Activated T-cell treated with anti-CD3 and anti-CD28 coated beads, Interleukin-2, amount 50 U/mL, for 1 hour (primary cell): Measurements from ENCODE around the gene BLM.
"Not testable (repeated sequence)": the region's sequence is repeated elsewhere in the genome, so short reads cannot be mapped to it uniquely, and the experiment has no call there.

Experiments
- DNase-seq: peaks from one replicate; pipeline ENCODE4 v3.0.0-alpha.2; 2020

BLM gene

DNA sequence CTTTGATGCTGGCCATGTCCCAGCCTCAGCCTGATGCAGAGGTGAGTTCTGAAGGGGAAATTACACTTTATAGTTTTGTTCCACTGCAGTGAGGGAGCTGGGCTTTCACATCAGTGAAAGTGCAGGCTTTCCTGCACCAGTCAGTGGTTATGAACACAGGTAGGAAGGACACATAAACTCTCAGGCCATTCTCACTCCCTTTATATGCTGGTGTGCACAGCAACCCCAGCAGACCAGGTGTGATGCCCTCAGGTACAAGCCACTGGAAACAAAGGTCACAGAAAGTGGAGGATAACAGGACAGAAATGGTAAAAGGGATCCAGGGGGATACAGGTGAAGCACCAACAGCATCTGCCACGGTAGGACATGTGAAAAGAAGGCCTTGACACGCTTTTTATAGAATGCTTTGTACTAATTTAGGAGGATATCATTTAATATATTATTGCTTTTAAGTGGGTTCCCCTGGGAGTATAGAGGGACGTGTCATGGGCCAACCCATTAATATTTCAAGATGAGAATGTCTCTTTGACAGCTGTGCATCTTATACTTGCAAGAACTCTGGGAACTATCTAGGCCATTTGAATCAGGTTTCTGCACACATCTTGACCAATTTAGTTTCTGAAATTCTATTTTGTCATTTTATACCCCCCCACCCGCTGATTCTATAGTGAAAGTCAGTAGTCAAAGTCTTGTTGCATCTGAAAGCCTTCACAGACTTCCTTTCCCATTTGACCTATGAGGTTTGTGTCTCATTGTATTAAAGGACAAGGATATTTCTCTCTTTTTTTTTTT lies 25.0 kb upstream of the BLM start:
- DNase-seq, result no peak

- no peak for DNase-seq
Measured at GRCh38 chr15:90694987-90695386, 22.2 kb upstream of the BLM start.

GRCh38 chr15:90697175-90697574 lies 20.0 kb upstream of the BLM start:
- DNase-seq, result no peak

DNA sequence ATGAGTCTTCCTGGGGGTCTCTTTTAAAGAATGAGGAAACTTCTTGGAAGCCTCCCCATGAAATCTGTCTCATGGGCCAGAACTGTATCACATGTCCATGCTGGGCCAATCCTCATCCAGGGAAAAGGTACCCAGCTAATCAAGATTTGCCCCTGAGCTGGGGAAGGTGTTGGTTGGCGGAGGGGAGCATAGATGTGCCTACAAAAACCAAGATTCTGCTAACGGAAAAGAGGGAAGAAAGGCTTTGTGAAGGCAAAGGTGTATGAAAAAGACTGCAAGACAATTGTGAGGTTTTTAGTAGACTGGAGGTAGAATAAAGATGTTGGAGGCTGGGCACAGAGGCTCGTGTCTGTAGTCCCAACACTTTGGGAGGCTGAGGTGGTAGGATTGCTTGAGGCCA lies 18.5 kb upstream of the BLM start:
- no peak for DNase-seq

- DNase-seq, result no peak
Measured at GRCh38 chr15:90701048-90701447, 16.1 kb upstream of the BLM start.

GRCh38 chr15:90701880-90702630 lies 15.1 kb upstream of the BLM start:
- no peak for DNase-seq

DNA sequence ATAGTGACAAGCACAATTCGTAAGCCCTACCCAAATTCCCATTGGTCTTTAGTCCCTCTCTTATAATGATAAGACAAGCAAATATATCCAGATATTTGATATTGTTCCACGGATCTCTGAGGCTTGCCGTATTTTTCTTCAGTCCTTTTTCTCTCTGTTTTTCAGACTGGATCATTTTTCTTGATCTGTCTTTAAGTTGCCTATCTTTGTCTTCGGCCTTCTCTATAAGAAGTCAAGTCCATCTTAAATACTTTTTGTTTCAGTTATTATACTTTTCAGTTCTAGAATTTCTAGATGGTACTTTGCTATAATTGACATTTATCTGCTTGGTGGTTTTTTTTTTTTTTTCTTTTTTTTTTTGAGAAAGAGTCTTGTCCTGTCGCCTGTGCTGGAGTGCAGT lies 13.7 kb upstream of the BLM start:
- DNase-seq, result no peak

GRCh38 chr15:90705212-90705611 lies 11.9 kb upstream of the BLM start:
- DNase-seq, result no peak

- no peak for DNase-seq
Measured at GRCh38 chr15:90706394-90707327, 10.5 kb upstream of the BLM start.

DNA sequence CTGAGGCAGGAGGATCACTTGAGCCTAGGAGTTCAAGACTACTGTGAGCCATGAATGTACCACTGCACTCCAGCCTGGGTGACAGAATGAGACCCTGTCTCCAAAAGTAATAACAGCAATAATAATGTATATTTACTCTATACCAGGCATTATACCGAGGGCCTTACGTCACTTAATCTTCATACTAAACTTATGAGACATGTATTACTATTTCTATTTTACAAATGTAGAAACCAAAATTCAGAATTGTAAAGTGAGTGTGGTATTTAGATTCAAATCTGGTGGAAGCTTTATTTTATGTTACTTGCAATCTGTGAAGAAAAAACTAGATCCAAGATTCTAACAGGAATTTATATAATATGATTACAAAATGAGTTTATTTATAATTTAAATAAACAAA lies 9.7 kb upstream of the BLM start:
- no peak for DNase-seq

DNA sequence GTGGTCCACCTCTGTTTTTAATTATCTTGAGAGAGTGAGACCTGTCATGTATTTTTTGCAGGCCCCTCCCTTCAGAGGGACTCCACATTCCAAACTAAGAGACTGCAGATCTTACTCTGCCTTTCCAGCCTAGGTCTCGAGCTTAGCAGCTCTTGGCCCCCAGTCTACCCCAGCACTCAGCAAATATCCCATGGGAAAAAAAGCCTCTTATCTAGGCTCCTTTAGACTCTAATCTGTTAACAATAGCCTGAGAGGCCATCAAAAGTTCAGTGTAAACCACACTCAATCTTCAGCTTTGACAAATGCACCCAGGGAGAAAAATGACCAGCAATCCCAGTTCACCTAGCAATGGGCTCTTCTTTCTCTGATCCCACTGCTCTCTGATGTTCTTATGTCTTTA lies 8.6 kb upstream of the BLM start:
- no peak for DNase-seq

DNA sequence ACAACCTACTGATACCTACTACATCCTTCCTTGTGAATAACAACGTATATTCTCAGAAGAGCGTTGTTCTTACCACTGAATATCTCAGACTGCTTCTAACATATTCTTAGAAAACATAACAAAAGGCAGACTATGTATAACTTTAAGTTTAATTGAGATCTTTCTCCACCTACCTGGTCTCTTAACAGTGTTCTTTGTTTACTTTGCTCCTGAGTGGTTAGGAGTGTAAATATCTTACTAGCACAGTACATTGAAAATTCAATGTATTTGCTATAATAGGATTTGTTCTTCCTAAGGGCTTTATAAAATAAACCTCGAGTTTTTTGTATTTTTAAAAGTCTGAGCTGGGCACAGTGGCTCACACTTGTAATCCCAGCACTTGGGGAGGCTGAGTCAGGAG lies 7.9 kb upstream of the BLM start:
- DNase-seq, result no peak

- no peak for DNase-seq
Measured at GRCh38 chr15:90710436-90711027, 6.6 kb upstream of the BLM start.

DNA sequence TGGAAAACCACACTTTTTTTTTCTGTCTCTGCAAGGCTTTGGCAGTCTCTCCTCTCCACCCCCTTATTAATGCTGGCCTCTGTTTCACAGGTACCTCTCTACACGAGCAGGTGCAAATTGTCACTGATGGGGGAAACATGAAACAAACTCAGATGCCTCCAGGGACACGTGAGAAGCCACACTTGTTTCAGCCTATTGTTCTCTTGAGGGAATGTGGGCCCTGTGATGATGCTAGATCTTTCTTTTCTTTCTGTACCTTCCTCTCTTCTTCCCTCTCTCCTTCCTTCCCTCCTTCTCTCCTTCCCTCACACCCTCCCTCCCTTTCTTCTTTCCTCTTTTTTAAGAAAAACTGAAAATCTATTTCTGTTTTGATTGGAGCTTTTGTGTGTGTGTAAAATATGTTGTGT lies 5.7 kb upstream of the BLM start:
- DNase-seq, result no peak

DNA sequence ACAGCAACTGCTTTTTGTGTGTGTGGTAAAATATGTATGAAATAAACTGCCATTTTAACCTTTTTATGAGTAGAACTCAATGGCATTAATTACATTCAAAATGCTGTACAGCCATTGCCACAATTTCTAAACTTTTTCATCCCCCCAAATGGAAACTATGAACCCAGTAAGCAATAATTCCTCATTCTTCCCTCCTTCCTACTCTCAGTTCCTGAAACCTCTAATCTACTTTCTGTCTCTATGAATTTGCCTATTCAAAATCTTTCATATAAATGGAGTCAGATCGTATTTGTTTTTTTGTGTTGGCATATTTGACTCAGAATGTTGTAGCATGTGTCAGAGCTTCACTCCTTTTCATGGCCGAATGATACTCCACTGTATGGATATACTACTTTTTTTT lies 5.3 kb upstream of the BLM start:
- DNase-seq, result no peak

DNA sequence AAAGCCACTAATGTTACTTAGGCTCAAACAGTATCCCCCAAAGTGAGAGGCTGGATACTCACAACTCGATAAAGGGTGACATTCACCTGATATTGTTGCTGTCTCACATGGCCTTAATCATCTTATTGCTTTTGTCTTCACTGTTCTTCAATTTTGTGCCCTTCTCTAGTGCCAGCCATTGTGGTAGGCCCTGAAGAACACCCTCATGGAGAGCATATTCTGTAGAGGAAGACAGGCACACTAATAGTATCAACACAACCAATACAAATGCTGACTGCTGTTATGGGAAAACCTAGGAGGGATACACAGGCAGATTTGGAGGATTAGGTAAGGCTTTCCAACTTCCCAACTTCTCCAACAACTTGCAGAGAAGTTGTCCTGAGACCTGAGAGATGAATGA lies 4.1 kb upstream of the BLM start:
- DNase-seq, result no peak

DNA sequence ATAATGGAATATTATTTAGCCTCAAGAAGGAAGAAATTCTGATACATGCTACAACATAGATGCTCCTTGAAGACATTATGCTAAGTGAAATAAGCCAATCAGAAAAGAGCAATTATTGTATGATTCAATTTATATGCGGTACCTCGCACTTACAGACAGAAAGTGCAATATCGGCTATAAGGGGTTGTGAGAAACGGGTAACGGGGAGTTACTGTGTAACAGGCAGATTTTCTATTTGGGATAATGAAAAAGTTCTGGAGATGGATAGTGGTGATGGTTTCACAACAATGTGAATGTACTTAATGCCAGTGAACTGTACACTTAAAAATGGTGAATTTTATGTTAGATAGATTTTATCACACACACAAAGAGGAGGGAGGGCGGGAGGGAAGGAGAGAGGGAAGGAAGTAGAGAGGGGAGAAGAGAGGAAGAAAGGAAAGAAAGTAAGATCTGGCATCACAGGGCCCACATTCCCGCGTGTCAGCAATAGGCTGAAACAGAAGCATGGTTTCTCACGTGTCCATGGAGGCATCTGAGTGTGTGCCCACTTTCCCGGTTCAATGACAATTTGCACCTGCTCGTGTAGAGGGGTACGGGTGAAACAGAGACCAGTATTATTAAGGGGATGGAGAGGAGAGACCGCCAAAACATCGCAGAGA lies 700 bp upstream of the BLM start:
- no peak for DNase-seq

DNA sequence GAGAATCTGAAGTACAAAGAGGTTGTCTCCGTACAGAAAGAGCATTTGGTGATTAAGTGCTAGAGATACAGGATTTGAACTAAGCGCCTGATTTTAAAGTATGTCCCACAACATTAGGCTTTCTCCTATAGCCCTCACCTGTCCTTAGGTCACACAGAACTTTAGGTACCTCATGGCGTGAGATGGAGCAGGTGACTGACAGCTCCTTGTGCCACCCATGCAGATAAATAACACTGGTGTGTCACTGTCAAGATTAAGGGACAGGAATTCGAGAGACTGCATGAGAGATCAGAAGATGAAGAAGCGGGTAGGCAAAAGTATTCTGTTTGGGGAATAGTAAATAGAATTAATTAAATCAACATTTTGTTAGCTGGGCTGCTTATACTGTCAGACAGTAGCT lies 1.1 kb downstream of the BLM start:
- DNase-seq, result no peak

- no peak for DNase-seq
Measured at GRCh38 chr15:90720131-90720530, 3.0 kb downstream of the BLM start.

DNA sequence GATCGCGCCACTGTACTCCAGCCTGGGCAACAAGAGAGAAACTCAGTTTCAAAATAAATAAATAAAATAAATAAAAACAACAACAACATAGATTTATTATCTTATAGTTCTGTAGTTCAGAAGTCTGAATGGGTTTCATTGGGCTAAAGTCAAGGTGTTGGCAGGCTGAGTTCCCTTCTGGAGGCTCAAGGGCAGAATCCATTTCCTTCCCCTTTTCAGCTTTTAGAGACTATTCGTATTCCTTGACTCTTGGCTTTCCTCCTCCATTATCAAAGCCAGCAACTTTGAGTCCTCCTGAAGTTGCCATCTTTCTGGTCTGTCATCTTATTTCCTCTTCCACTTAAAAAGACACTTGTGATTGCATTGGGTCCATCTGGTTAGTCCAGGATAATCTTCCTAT lies 12.1 kb downstream of the BLM start:
- no peak for DNase-seq

DNA sequence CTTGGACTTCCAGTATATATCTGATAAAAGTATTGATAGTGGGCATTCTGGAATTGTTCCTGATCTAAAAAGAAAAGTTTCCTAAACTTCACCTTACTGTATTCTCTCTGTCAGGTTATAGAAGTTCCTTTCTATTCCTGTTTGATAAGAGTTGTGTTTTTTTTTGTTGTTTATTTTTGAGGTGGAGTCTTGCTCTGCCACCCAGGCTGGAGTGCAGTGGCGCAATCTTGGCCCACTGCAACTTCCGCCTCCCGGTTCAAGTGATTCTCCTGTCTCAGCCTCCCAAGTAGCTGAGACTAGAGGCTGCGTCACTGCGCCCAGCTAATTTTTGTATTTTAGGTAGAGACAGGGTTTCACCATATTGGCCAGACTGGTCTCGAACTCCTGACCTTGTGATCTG lies 13.1 kb downstream of the BLM start:
- no peak for DNase-seq

- DNase-seq, result no peak
Measured at GRCh38 chr15:90735923-90736322, 18.8 kb downstream of the BLM start.

DNA sequence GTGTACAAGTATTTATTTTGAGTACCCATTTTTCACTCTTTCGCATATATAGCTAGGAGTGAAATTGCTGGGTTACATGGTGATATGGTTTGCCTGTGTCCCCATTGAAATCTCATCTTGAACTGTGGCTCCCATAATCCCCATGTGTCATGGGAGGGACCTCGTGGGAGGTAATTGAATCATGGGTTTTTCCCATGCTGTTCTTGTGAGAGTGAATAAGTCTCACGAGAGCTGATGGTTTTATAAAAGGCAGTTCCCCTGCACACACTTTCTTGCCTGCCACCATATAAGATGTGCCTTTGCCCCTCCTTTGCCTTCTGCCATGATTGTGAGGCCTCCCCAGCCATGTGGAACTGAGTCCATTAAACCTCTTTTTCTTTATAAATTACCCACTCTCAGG lies 23.4 kb downstream of the BLM start:
- not testable (repeated sequence) for DNase-seq
